Measurements from ENCODE around the gene RPA1. TPM values are rescaled to one million over a fixed set of nuclear protein-coding genes. Genes with fewer than 3 reads are reported as not detected.

RPA1 gene
- total and polyA plus RNA-seq, 2 of the 8 experiments (the other 6 are each of a cell fraction or from before 2014, with no cell fraction given): 79.1 to 194 TPM

DNA sequence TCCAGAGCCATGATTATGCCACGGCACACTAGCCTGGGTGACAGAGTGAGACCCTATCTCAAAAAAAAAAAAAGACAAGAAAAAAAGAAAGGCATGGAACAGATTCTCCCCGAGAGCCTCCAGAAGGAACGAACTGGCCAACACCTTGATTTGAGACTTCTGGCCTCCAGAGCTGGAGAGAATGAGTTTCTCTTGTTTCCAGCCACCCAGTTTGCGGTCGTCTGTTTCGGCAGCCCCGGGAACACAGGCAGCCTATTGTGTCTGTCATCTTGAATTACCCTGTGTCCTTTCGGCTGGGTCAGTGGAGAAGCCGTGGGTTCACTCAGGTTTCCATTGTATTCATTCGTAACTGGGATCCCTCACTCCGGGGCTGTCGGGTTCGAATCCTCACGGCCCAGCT lies 83.9 kb downstream of the RPA1 start:
- Histone ChIP-seq H2AK5ac (ENCODE audit: low read depth, low read length) (no peak overlapping the region), H3K27me3 (replicated peaks in 1 of 4; ENCODE audit: control insufficient read depth in 3 of 4, extremely low read depth in 1 of 4, insufficient read depth in 3 of 4, low read length in 3 of 4) (peaks cover 9 to 39% (median 27%) of the 10 kb centered on the region in 4 experiments)
- POLR2A ChIA-PET (ENCODE audit: partially characterized antibody): no interaction called here

More for the DNA sequence above, 83.9 kb downstream of the RPA1 start:
- no peak overlapping the region for H3K4ac ChIP-seq (replicated peaks; ENCODE audit: insufficient read length, low read depth, low read length)
- FAIRE-seq: no peak
- H2AFZ ChIP-seq (ENCODE audit: low read length): no peak overlapping the region
- H3K4me1 ChIP-seq (replicated peaks in 1 of 4; ENCODE audit: control insufficient read depth in 3 of 4, insufficient read depth in 4 of 4, low read length in 3 of 4): peaks cover 0 to 2% (median under 1%) of the 10 kb centered on the region in 4 experiments; a peak in 2 of 7 replicates
- H3K56ac ChIP-seq (replicated peaks; ENCODE audit: insufficient read length, low read depth, low read length): no peak overlapping the region
- H3K23ac ChIP-seq (ENCODE audit: insufficient read length): no peak overlapping the region
- no peak for DNase-seq (ENCODE audit: low read depth in 1 of 2, low spot score in 2 of 2)
- no peaks in the 10 kb centered on the region; the same call in 1 of the 2 replicates for H3K23me2 ChIP-seq (ENCODE audit: low read depth, low read length)
- H3K36me3 ChIP-seq (ENCODE audit: control insufficient read depth in 2 of 4, insufficient read depth in 4 of 4, low read length in 3 of 4): no peaks in the 10 kb centered on the region
- H4K8ac ChIP-seq (ENCODE audit: extremely low read depth, insufficient read depth, low read length): no peak overlapping the region
- H2BK120ac ChIP-seq (replicated peaks; ENCODE audit: low read depth, low read length): no peak overlapping the region
- no peak overlapping the region for H3K9ac ChIP-seq (replicated peaks in 1 of 4; ENCODE audit: extremely low read depth in 1 of 4, low read depth in 3 of 4, low read length in 3 of 4)
- H2BK20ac ChIP-seq (ENCODE audit: low read length): no peak overlapping the region
- H3K79me2 ChIP-seq (ENCODE audit: control insufficient read depth in 1 of 2, insufficient read depth in 2 of 2, low read length in 2 of 2): no peaks in the 10 kb centered on the region
- no peak overlapping the region for H3K14ac ChIP-seq (ENCODE audit: insufficient read length)
- WGBS, 2 experiments (ENCODE audit: extremely low coverage in 1 of 2, insufficient coverage in 1 of 2, insufficient read length in 1 of 2, insufficient replicate concordance in 2 of 2, low coverage in 1 of 2, low lambda C conversion rate in 2 of 2, missing lambda C conversion rate in 1 of 2): 95% methylated on average over 13 of the region's 14 CpGs; no CpG with 5 or more reads in 1 of the 2 experiments
- H2BK12ac ChIP-seq (ENCODE audit: low read depth, low read length): no peak overlapping the region
- H2BK5ac ChIP-seq (ENCODE audit: low read depth, low read length): no peak overlapping the region
- H2BK15ac ChIP-seq (ENCODE audit: low read length): no peak overlapping the region
- no peak overlapping the region for H4K91ac ChIP-seq (replicated peaks; ENCODE audit: insufficient read length, low read length)
- no peaks in the 10 kb centered on the region for H3K9me3 ChIP-seq (ENCODE audit: insufficient read depth in 2 of 2, low read depth in 1 of 2, low read length in 1 of 2)
- no peak for TF ChIP-seq JUND (IDR thresholded peaks at IDR 0.05; ENCODE audit: low read length)
- TF ChIP-seq FOSL1 (IDR thresholded peaks at IDR 0.05; ENCODE audit: insufficient read depth, low read depth, low read length): no peak
- TF ChIP-seq, protein P1, sequence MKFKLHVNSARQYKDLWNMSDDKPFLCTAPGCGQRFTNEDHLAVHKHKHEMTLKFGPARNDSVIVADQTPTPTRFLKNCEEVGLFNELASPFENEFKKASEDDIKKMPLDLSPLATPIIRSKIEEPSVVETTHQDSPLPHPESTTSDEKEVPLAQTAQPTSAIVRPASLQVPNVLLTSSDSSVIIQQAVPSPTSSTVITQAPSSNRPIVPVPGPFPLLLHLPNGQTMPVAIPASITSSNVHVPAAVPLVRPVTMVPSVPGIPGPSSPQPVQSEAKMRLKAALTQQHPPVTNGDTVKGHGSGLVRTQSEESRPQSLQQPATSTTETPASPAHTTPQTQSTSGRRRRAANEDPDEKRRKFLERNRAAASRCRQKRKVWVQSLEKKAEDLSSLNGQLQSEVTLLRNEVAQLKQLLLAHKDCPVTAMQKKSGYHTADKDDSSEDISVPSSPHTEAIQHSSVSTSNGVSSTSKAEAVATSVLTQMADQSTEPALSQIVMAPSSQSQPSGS (IDR thresholded peaks at IDR 0.05; ENCODE audit: low read length): no peak
- TF ChIP-seq RAD21 (IDR thresholded peaks at IDR 0.05 in 1 of 2, conservative IDR thresholded peaks at IDR 0.05 in 1 of 2; ENCODE audit: low read depth in 2 of 2, low read length in 2 of 2): no peak
- no peak for TF ChIP-seq CEBPB (IDR thresholded peaks at IDR 0.05; ENCODE audit: low read depth, low read length)
- TF ChIP-seq EP300 (IDR thresholded peaks at IDR 0.05; ENCODE audit: borderline replicate concordance in 1 of 2, low read depth in 2 of 2, low read length in 2 of 2): no peak
- no peak overlapping the region for H3K18ac ChIP-seq (ENCODE audit: extremely low read depth, low read length)
- no peak overlapping the region for H3K4me3 ChIP-seq (ENCODE audit: extremely low read depth in 1 of 4, insufficient read depth in 2 of 4, low read depth in 3 of 4, low read length in 4 of 4)
- no peak overlapping the region for H4K5ac ChIP-seq (ENCODE audit: insufficient read length, low read depth, low read length)
- H3K79me1 ChIP-seq (ENCODE audit: low read depth, low read length): no peaks in the 10 kb centered on the region
- H3K27ac ChIP-seq (ENCODE audit: low read depth, low read length): no peak overlapping the region
- H3K4me2 ChIP-seq (ENCODE audit: insufficient read depth in 1 of 2, low read depth in 2 of 2, low read length in 2 of 2): no peak overlapping the region
- H4K20me1 ChIP-seq (replicated peaks in 1 of 2; ENCODE audit: control insufficient read depth in 1 of 2, insufficient read depth in 2 of 2, low read length in 2 of 2): peaks cover 0 to 6% of the 10 kb centered on the region in 2 experiments
- CTCF ChIA-PET (ENCODE audit: partially characterized antibody): interaction anchor here (0.6 to 1.6 kb wide), 5 partner anchors 18 to 53 kb away, joined by 3 to 8 read pairs (median 3); no protein-coding TSS in a partner anchor

Data from H1 (cell line).